ENCODE results near the gene HOXA10.

The HOXA10 gene

DNA sequence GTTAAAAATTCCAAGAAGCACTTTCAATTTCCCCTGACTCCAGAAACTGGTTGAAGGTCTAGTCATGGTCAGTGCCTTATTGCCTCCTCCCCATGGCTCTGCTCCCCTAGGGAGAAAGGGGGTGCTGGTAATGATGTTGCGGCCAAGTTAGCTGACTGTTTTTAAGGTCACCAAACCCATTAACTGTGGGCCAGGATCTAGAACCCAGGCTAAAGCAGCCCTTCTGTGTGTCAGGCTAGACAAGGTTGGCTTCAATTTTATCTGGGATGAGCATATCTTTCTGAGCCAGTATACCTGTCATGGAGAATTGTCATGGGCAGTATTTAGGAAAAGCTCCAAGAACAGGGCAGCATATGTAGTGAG, 36.9 kb upstream of the HOXA10 start:
- peaks cover 17% of the 10 kb centered on the region for H3K4me1 ChIP-seq (ENCODE audit: insufficient read depth, low read length)
- no peaks in the 10 kb centered on the region for H3K36me3 ChIP-seq (ENCODE audit: insufficient read depth, low read length)
- H3K4me3 ChIP-seq (ENCODE audit: low read depth in 1 of 2, low read length in 2 of 2), result peak overlapping the region in 1 of 2 donors; percentile 61
- no peak overlapping the region for H3K27ac ChIP-seq (ENCODE audit: low read depth, low read length)
- H3K9ac ChIP-seq (ENCODE audit: low read length), result no peak overlapping the region
- H3K9me3 ChIP-seq (ENCODE audit: low read length), result no peaks in the 10 kb centered on the region
- H3K27me3 ChIP-seq (ENCODE audit: control insufficient read depth in 1 of 2, insufficient read depth in 2 of 2, low read length in 2 of 2), result peaks cover 65 to 85% of the 10 kb centered on the region in 2 donors

DNA sequence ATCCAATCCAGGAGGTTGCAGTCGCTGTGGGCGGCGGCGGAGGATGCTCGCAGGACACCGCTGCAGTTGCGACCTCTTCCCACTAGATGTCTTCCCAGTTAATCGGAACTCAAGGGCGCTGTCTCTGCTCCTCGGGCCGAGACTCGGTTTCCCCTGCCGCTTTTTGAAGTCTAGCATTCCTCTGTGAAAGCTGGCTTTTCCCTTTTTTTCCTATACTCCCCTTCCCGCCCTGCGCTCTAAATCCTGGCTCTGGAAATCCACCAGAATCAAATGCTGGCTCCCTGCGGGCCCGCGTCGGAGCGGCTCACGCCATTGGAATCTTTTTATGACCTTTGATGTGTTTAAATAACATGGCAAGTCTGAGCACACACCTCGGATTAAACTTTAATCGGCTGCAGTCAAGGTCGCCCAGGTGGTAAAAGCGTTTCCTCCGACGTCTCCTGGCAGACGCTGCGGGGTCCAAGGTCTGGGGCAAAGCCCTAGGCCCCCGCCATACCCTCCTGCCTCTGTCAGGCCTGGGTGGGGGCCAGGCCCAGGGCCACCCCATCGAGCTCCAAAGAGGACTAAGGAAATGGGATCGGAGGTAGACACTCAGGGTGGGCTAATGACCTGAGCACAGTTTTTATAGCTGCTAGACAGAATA, 36.4 kb upstream of the HOXA10 start:
- Histone ChIP-seq H3K9ac (ENCODE audit: low read length) (no peak overlapping the region), H3K4me1 (ENCODE audit: insufficient read depth, low read length) (peaks cover 22% of the 10 kb centered on the region), H3K27ac (ENCODE audit: low read depth, low read length) (no peak overlapping the region), H3K36me3 (ENCODE audit: insufficient read depth, low read length) (no peaks in the 10 kb centered on the region), H3K9me3 (ENCODE audit: low read length) (no peaks in the 10 kb centered on the region), H3K27me3 (ENCODE audit: control insufficient read depth in 1 of 2, insufficient read depth in 2 of 2, low read length in 2 of 2) (peaks cover 70 to 90% of the 10 kb centered on the region in 2 donors), H3K4me3 (ENCODE audit: low read depth in 1 of 2, low read length in 2 of 2) (peak overlapping the region in 1 of 2 donors; percentile 61)

DNA sequence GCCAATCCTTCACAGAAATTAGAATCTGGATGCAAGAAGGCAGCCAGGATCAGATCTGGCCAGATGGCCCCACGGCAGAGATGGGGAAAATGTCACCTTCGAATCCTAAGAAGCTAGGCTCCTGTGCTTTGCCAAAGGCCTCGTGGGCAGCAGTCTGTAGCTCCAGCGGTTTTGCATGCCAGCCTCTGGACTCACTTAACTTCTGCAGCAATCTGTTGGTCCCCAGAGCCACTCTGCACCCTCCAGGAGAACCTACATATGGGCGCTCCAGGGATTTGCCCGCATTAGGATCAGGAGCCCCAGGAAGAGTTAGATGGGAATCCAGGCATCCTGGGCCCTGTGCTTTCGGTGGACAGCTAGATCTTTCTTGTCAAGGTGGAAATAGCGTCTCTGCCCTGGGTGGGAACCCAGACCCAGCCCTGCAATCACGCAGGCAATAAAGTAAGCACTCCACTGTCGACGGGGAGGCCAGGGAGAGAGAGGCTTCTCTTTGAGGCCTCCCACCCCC, 35.9 kb upstream of the HOXA10 start:
- no peak overlapping the region for H3K4me3 ChIP-seq (ENCODE audit: low read depth in 1 of 2, low read length in 2 of 2)
- H3K27me3 ChIP-seq (ENCODE audit: control insufficient read depth in 1 of 2, insufficient read depth in 2 of 2, low read length in 2 of 2), result peaks cover 76 to 96% of the 10 kb centered on the region in 2 donors
- H3K36me3 ChIP-seq (ENCODE audit: insufficient read depth, low read length), result no peaks in the 10 kb centered on the region
- H3K9ac ChIP-seq (ENCODE audit: low read length), result no peak overlapping the region
- H3K9me3 ChIP-seq (ENCODE audit: low read length), result no peaks in the 10 kb centered on the region
- H3K4me1 ChIP-seq (ENCODE audit: insufficient read depth, low read length), result peaks cover 27% of the 10 kb centered on the region
- H3K27ac ChIP-seq (ENCODE audit: low read depth, low read length), result no peak overlapping the region

DNA sequence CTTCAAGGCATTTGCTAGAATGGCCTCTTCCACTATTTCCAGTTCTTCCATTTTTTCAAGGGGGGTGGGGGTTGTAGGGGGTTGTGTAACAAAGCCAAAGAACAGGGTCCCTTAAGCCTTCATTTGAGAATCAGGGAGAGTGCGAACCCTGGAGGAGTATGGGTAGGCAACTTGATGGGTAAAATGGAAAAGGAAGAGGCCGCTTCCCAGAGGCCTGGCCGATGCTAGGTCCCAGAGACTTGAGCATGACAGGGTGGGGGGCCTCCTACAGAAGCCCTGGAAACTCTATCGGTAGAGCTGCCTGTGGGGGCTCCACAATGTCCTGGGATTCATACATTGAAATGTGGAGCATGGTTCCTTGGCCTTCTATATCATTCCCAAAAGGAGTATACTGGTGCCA, 34.9 kb upstream of the HOXA10 start:
- Histone ChIP-seq H3K4me1 (ENCODE audit: insufficient read depth, low read length) (peaks cover 32% of the 10 kb centered on the region), H3K9ac (ENCODE audit: low read length) (no peak overlapping the region), H3K4me3 (ENCODE audit: low read depth in 1 of 2, low read length in 2 of 2) (no peak overlapping the region), H3K9me3 (ENCODE audit: low read length) (no peaks in the 10 kb centered on the region), H3K36me3 (ENCODE audit: insufficient read depth, low read length) (no peaks in the 10 kb centered on the region), H3K27ac (ENCODE audit: low read depth, low read length) (no peak overlapping the region), H3K27me3 (ENCODE audit: control insufficient read depth in 1 of 2, insufficient read depth in 2 of 2, low read length in 2 of 2) (peaks cover 79 to 96% of the 10 kb centered on the region in 2 donors)

DNA sequence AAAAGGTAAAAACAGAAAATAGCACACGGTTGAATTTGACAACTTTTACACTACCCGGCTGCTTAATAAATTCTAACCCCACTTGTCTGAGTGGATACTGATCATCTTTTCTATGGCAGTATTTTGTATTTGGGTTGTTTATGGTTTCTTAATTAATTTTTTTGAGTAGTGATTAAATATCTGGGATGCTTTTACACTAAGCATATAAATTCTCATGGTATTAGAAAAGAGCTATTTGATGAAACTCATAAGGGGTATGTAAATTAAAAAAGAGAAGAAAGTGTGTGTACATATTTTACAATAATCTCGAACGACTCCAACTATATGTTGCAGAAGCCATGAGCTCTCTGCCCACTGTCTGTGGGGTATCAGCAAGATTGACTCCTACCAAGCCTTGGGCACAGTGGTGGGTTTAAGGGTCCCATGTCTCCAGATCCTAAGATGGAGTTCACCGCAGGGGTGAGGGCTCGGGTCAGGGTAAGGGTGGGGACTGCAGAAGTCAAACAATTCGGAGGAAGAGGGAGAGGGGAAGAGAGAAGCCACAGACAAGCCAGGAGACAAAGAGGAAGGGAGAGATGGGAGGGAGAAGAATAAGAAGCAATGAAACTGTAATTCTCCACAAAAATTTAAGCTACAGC, 33.3 kb upstream of the HOXA10 start:
- H3K9me3 ChIP-seq (ENCODE audit: low read length), result no peaks in the 10 kb centered on the region
- no peaks in the 10 kb centered on the region for H3K36me3 ChIP-seq (ENCODE audit: insufficient read depth, low read length)
- no peak overlapping the region for H3K9ac ChIP-seq (ENCODE audit: low read length)
- no peak overlapping the region for H3K27ac ChIP-seq (ENCODE audit: low read depth, low read length)
- H3K4me3 ChIP-seq (ENCODE audit: low read depth in 1 of 2, low read length in 2 of 2), result no peak overlapping the region
- peaks cover 22% of the 10 kb centered on the region for H3K4me1 ChIP-seq (ENCODE audit: insufficient read depth, low read length)
- H3K27me3 ChIP-seq (ENCODE audit: control insufficient read depth in 1 of 2, insufficient read depth in 2 of 2, low read length in 2 of 2), result peaks cover 82 to 96% of the 10 kb centered on the region in 2 donors

DNA sequence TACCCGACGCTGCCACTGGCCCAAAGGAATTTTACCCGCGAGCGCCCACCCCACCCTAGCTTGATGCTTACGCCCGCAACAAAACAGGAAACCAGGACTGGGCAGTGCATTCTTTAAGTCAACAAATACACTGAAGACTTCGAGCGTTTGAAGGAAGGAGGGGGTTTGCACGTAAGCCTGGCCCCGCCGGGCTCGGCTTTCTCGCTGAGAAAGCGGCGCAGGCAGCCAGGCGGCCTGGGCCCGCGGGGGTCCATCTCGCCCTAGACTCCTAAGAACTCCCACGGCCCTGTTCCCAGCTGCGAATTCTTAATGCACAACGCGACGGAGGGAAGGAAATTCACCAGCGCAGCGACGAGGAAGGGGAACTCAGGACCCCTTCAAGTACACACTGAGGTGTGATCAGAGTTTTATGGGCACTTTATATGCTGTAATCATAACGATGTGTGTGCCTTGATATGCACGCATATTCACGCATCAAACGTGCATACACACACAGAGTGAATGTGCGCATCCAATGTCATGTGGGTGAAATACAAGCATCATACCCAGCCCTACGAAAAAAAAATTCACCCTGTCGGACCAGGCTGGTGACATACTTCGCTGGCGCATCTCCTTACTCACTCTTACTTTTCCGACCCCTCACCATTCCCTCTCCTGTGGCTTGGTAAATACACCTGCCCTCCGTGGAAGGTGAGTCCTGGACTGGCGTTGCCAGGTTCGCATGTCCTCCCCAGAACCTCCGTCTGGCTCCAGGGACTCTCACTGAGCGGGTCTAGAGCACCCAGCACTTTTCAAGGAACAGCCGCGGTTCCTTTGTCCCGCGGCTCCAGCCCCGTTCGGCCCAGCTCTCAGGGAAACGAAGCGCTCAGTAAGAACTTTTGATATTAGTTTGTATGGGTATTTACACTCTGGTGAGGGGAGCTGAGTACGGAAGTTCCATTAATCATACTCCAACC, 31.5 kb upstream of the HOXA10 start:
- H3K36me3 ChIP-seq (ENCODE audit: insufficient read depth, low read length), result no peaks in the 10 kb centered on the region
- H3K9me3 ChIP-seq (ENCODE audit: low read length), result no peaks in the 10 kb centered on the region
- no peak overlapping the region for H3K27ac ChIP-seq (ENCODE audit: low read depth, low read length)
- peaks cover 30% of the 10 kb centered on the region for H3K4me1 ChIP-seq (ENCODE audit: insufficient read depth, low read length)
- H3K27me3 ChIP-seq (ENCODE audit: control insufficient read depth in 1 of 2, insufficient read depth in 2 of 2, low read length in 2 of 2), result peaks cover 81 to 96% of the 10 kb centered on the region in 2 donors
- peak overlapping the region; percentile 4 to 30 for H3K4me3 ChIP-seq (ENCODE audit: low read depth in 1 of 2, low read length in 2 of 2)
- no peak overlapping the region for H3K9ac ChIP-seq (ENCODE audit: low read length)

DNA sequence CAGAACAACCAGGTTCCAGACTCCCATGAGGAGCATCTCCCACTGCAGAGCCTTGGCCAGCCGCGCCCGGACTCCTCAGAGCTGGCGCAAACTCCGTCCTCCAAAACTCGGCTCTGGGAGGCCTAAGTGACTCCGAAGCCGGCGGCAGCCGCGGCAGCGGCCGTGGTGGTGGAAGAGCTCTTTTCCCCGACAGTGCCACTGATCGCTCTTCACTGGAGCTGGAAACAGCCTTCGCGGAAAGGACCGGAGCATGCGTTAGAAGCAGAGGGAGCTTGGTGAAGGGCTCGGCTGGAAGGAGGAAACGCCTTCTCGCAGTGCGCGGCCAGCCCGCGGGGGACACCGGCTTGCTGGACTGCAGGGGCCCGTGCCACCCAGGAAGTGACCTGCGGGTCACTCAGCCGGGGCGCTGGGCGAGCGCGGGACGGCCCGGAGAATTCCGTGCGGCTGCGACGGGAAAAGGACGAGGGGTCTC, 30.8 kb upstream of the HOXA10 start:
- H3K27me3 ChIP-seq (ENCODE audit: control insufficient read depth in 1 of 2, insufficient read depth in 2 of 2, low read length in 2 of 2), result peaks cover 77 to 98% of the 10 kb centered on the region in 2 donors
- H3K9me3 ChIP-seq (ENCODE audit: low read length), result no peaks in the 10 kb centered on the region
- H3K4me3 ChIP-seq (ENCODE audit: low read depth in 1 of 2, low read length in 2 of 2), result peak overlapping the region in 1 of 2 donors; percentile 4
- H3K27ac ChIP-seq (ENCODE audit: low read depth, low read length), result no peak overlapping the region
- H3K4me1 ChIP-seq (ENCODE audit: insufficient read depth, low read length), result peaks cover 29% of the 10 kb centered on the region
- no peaks in the 10 kb centered on the region for H3K36me3 ChIP-seq (ENCODE audit: insufficient read depth, low read length)
- H3K9ac ChIP-seq (ENCODE audit: low read length), result no peak overlapping the region

DNA sequence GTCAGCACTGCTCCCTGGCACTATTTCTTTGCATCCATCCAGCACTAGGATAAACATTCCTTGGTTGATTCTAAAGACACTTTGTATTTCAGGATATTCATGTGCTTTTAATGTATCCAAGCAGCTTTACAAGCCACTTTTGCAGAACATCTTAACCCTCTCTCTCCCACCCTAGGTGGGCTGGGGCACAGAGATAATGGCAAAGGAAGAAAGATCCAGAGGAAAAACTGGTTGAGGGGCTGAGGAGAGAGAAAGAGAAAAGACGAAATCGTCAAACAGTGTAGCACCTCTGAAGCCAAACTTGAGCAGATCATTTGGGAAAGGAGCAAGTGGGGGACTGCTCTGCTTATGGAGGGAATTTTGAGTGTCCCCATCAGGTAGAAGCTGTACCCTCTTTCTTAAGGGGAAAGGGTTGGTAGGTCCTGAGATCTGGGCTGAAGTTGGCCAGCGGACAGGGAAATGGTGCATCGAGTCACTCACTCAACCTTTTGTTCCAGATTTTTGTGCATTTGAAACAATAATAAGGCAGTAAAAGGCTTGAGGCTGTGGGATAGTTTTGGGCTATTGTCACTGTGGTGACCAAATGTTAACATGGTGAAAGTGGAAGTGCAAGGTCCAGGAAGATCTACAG, 30.0 kb upstream of the HOXA10 start:
- Histone ChIP-seq H3K4me1 (ENCODE audit: insufficient read depth, low read length) (peaks cover 29% of the 10 kb centered on the region), H3K27ac (ENCODE audit: low read depth, low read length) (no peak overlapping the region), H3K36me3 (ENCODE audit: insufficient read depth, low read length) (no peaks in the 10 kb centered on the region), H3K27me3 (ENCODE audit: control insufficient read depth in 1 of 2, insufficient read depth in 2 of 2, low read length in 2 of 2) (peaks cover 74 to 91% of the 10 kb centered on the region in 2 donors), H3K9ac (ENCODE audit: low read length) (no peak overlapping the region), H3K4me3 (ENCODE audit: low read depth in 1 of 2, low read length in 2 of 2) (no peak overlapping the region), H3K9me3 (ENCODE audit: low read length) (no peaks in the 10 kb centered on the region)

DNA sequence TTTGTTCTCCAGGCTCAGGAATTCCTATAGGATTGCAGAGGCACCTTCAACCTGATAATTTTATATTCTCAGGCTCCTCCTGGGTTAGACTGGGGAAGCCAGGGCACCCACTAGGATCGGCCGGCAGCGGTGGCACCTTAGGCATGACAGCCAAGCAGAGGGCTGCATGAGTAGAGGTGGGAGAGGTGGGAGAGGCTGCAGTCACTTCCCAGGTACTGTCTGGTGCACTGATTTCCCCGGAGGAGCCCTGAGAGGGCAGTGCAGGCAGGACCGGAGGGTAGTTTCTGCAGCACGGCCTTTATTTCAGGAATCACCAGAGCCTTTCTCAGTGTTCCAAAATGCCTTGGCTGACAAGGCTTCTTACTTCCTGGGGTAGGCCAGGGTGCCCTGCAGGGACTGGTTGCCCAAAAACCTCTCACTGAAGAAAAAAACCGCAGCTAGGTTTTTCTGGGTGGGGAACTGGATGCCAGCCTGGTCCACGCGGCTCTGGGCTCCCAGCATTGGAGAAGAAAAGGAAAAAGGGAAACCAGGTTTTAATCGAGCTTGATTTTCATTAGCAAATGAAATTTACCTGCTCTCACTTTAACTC, 29.3 kb upstream of the HOXA10 start:
- H3K27me3 ChIP-seq (ENCODE audit: control insufficient read depth in 1 of 2, insufficient read depth in 2 of 2, low read length in 2 of 2), result peaks cover 76 to 92% of the 10 kb centered on the region in 2 donors

DNA sequence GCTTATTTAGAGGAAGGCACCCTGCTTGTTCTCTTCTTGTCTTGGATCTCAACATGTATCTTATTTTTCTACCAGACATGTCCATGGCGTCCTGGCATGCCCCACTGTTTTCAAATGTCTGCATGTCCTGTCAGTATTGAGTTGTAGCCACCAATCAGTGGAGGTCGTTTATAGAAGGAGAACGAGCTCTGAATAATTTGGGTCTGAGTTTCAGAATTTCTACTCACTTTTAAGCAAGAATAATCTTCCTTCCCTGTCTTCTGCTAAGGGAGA, 28.7 kb upstream of the HOXA10 start:
- no peaks in the 10 kb centered on the region for H3K36me3 ChIP-seq (ENCODE audit: insufficient read depth, low read length)
- H3K27me3 ChIP-seq (ENCODE audit: control insufficient read depth in 1 of 2, insufficient read depth in 2 of 2, low read length in 2 of 2), result peaks cover 76 to 91% of the 10 kb centered on the region in 2 donors
- H3K4me1 ChIP-seq (ENCODE audit: insufficient read depth, low read length), result peaks cover 29% of the 10 kb centered on the region
- H3K9ac ChIP-seq (ENCODE audit: low read length), result no peak overlapping the region
- no peak overlapping the region for H3K4me3 ChIP-seq (ENCODE audit: low read depth in 1 of 2, low read length in 2 of 2)
- no peaks in the 10 kb centered on the region for H3K9me3 ChIP-seq (ENCODE audit: low read length)
- H3K27ac ChIP-seq (ENCODE audit: low read depth, low read length), result no peak overlapping the region

More for the DNA sequence above, 29.3 kb upstream of the HOXA10 start:
- H3K27ac ChIP-seq (ENCODE audit: low read depth, low read length), result no peak overlapping the region
- H3K9me3 ChIP-seq (ENCODE audit: low read length), result no peaks in the 10 kb centered on the region
- no peak overlapping the region for H3K4me3 ChIP-seq (ENCODE audit: low read depth in 1 of 2, low read length in 2 of 2)
- H3K36me3 ChIP-seq (ENCODE audit: insufficient read depth, low read length), result no peaks in the 10 kb centered on the region
- H3K4me1 ChIP-seq (ENCODE audit: insufficient read depth, low read length), result peaks cover 29% of the 10 kb centered on the region
- no peak overlapping the region for H3K9ac ChIP-seq (ENCODE audit: low read length)

Data from muscle layer of colon (tissue), 2 donors.